ENCODE measurements around the gene SLC15A4.

Gene SLC15A4

DNA sequence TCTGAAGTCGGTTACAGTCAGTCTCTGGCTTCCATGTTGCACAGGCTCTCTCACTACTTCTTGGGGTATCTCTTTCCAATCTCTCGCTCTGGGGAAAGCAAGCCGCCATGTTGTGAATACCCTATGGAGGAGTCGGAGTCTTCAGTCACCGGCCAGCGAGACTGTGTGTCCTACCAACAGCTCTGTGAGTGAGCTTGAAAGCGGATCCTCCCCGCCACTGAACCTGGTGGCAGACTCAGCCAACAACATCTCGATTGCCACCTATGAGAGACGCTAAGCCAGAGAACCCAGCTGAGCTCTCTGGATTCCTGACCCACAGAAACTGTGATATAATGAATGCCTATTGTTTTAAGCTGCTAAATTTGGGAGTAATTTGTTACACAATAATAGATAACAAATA lies 51.5 kb downstream of the SLC15A4 start:
- no peak overlapping the region for H3K4me3 ChIP-seq (replicated peaks; ENCODE audit: low read depth, low read length)
- TF ChIP-seq, protein P1, sequence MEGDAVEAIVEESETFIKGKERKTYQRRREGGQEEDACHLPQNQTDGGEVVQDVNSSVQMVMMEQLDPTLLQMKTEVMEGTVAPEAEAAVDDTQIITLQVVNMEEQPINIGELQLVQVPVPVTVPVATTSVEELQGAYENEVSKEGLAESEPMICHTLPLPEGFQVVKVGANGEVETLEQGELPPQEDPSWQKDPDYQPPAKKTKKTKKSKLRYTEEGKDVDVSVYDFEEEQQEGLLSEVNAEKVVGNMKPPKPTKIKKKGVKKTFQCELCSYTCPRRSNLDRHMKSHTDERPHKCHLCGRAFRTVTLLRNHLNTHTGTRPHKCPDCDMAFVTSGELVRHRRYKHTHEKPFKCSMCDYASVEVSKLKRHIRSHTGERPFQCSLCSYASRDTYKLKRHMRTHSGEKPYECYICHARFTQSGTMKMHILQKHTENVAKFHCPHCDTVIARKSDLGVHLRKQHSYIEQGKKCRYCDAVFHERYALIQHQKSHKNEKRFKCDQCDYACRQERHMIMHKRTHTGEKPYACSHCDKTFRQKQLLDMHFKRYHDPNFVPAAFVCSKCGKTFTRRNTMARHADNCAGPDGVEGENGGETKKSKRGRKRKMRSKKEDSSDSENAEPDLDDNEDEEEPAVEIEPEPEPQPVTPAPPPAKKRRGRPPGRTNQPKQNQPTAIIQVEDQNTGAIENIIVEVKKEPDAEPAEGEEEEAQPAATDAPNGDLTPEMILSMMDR (IDR thresholded peaks at IDR 0.05; ENCODE audit: low read depth, low read length, missing control alignments): no peak
- DNase-seq (ENCODE audit: extremely low read depth, low read depth): no peak

DNA sequence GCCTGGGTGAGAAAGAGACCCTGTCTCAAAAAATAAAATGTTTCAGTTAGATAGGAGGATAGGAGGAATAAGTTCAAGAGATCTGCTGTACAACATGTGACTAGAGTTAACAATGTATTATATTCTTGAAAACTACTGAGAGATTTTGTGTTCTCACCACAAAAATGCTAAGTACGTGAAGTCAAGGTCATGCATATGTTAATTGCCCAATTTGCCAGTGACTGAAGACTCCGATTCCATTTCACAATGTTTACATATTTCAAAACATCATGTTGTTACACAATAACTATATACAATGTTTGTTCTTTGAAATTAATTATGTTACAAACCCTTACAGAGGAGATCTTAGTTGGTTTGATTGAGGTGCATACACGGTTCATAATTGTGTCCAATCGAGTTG lies 52.1 kb downstream of the SLC15A4 start:
- no peak overlapping the region for H3K4me3 ChIP-seq (replicated peaks; ENCODE audit: low read depth, low read length)
- no peak for DNase-seq (ENCODE audit: extremely low read depth, low read depth)
- TF ChIP-seq, protein P1 (IDR thresholded peaks at IDR 0.05; ENCODE audit: low read depth, low read length, missing control alignments): no peak

DNA sequence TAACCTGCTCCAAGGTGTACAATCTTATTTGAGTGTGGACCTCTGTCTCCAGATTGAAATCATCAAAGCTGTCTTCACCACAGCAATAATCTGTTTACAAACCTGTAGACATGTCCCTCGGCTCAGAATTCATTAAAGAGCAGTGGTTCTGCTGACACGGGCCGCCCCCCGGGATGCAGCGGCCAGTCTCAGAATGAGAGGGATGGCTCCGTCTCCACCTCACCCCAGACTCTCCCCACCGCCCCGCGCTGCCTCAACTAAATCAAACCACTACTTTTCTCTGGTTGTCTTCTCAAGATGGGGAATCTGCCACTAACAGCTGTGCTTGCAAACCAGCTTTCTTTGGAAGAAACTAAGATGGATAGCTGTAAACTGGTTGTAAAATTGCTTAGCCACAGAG lies 56.2 kb downstream of the SLC15A4 start:
- TF ChIP-seq, protein P1 (IDR thresholded peaks at IDR 0.05; ENCODE audit: low read depth, low read length, missing control alignments): no peak
- DNase-seq (ENCODE audit: extremely low read depth, low read depth): no peak
- no peak overlapping the region for H3K4me3 ChIP-seq (replicated peaks; ENCODE audit: low read depth, low read length)

DNA sequence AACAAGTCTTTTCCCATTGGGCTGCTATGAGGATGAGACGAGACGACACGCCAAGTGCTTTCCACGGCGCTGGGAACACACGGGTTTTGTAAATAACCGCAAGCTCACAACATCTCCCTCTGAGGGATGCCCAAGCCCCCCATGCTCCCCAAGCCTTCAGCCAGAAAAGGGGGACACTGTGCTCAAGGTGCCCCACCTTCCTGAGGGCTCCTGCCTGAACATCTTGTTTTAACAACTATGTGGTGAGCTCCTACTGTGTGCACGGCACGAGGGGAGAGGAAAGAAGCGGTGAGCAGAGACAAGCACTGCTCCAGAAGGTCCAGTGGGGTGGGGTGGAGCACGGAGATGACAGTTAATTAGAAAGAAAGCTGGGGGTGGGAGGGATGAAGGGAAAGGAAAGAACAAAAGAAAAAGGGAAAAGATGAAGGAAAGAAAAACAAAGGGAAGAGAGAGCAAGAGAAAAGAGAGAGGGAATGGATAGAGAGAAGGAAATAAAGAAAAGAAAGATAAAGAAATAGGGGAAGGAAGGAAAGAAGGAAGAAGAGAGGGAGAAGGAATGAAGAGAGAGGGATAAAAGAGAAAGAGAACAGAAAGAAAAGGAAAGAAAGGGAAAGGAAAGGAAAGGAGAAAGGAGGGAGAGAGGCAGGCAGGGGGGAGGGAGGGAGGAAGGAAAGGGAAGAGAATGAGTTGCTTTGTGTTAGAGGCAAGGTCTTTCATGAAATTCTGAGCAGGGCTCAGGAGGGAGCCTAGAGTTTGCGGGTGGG lies 56.8 kb downstream of the SLC15A4 start:
- no peak overlapping the region for H3K4me3 ChIP-seq (replicated peaks; ENCODE audit: low read depth, low read length)

DNA sequence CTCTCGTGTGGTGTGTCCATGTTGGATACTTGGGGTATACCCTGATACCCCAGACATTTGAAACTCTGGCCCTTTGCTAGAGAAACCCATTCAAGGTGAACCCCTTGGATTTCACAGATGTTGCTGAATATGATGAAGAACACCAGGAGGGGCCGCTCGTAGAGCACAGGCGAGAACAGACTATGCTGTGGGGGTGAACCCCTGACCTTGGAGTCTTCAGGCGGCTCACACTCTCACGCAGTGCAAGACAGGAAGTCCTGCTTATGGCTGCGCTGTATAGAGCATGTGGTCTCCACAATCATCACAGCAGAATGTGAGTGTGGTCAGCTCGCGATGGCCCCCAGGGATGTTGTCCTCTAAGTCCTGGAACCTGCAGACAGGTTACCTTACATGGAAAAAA lies 60.4 kb downstream of the SLC15A4 start:
- H3K4me3 ChIP-seq (replicated peaks; ENCODE audit: low read depth, low read length): no peak overlapping the region
- TF ChIP-seq, protein P1 (IDR thresholded peaks at IDR 0.05; ENCODE audit: low read depth, low read length, missing control alignments): no peak
- no peak for DNase-seq (ENCODE audit: extremely low read depth, low read depth)

More for the DNA sequence above, 56.8 kb downstream of the SLC15A4 start:
- TF ChIP-seq, protein P1 (IDR thresholded peaks at IDR 0.05; ENCODE audit: low read depth, low read length, missing control alignments): no peak
- DNase-seq (ENCODE audit: extremely low read depth, low read depth): no peak

DNA sequence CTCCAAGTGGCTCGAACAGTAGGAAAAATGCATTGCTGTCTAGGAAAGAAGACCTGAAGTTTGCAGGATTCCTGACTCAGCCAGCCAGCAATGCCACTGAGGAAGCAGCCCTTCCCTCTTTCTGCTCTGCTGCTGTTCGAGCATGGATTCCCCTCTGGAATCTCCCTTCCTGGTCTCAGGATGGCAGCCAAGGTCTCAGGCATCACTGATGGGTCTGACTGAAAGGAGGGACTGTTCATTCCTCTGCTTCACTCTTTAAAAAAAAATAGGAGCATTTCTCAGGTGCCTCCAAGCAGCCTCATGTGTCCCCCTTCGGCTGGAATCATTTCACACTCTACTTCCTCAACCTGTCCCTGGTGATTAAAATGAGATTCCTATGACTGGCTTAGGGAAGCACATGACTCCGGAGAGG lies 62.4 kb downstream of the SLC15A4 start:
- TF ChIP-seq, protein P1 (IDR thresholded peaks at IDR 0.05; ENCODE audit: low read depth, low read length, missing control alignments): no peak
- H3K4me3 ChIP-seq (replicated peaks; ENCODE audit: low read depth, low read length): no peak overlapping the region
- DNase-seq (ENCODE audit: extremely low read depth, low read depth): no peak

DNA sequence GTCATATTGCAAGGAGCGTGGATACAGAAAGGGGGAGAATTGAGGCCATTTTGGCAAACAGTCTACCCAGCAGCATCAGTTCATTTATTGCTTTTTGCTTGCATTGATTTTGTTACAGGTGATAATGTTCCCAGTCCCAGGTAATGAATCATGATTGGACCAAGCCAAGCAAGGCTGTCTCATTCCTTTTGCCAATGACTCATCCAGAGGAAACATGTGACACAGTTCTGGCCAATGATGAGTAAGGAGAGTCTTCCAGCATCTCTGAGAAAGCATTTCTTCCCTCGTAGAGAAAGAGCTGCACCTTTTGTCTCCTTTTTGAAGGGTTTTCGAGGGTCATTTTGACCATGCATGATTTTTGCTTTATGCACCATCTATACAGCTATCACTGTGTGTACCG lies 68.2 kb downstream of the SLC15A4 start:
- H3K4me3 ChIP-seq (replicated peaks; ENCODE audit: low read depth, low read length): no peak overlapping the region
- DNase-seq (ENCODE audit: extremely low read depth, low read depth): no peak
- TF ChIP-seq, protein P1 (IDR thresholded peaks at IDR 0.05; ENCODE audit: low read depth, low read length, missing control alignments): no peak
